Suprapubic skin (tissue), 4 donors: ENCODE data around the gene OR1I1.

Experiments used
- CTCF ChIP-seq, 2 donors: fragments of 200-600 bp in 1 of 2; fragments of 450-650 bp in 1 of 2; sonication (generic) in 1 of 2; IDR thresholded peaks; one replicate each; pipeline ENCODE4 v1.5.1; 2016 to 2019; ENCODE audit warnings: antibody characterized with exemption in 2 of 2, mild to moderate bottlenecking in 1 of 2, moderate library complexity in 1 of 2
- EP300 ChIP-seq: sonication (generic); formaldehyde crosslinking; IDR thresholded peaks from one replicate; pipeline ENCODE4 v1.6.1; 2017; ENCODE audit warnings: antibody characterized with exemption
- POLR2A ChIP-seq, 2 donors: fragments of 450-650 bp; IDR thresholded peaks; one replicate each; pipeline ENCODE4 v1.6.1; 2017; ENCODE audit warnings: antibody characterized with exemption in 2 of 2, mild to moderate bottlenecking in 2 of 2, moderate library complexity in 2 of 2
- POLR2AphosphoS5 ChIP-seq, 3 donors: sonication (generic); formaldehyde crosslinking; IDR thresholded peaks; one replicate each; pipeline ENCODE4 v1.6.1; 2017; ENCODE audit warnings: antibody characterized with exemption in 3 of 3

GRCh38 chr19:15136234-15136954 is 54.4 kb downstream of the OR1I1 start:
- TF ChIP-seq CTCF (IDR thresholded peaks at IDR 0.05) (no peak), POLR2AphosphoS5 (IDR thresholded peaks at IDR 0.05) (peak in 1 of 3 donors; percentile 80), POLR2A (IDR thresholded peaks at IDR 0.05) (no peak), EP300 (no peak)
